ENCODE results near the gene CHD1L.
"Not testable (repeated sequence)": the region's sequence is repeated elsewhere in the genome, so short reads cannot be mapped to it uniquely, and the experiment has no call there.

The CHD1L gene

DNA sequence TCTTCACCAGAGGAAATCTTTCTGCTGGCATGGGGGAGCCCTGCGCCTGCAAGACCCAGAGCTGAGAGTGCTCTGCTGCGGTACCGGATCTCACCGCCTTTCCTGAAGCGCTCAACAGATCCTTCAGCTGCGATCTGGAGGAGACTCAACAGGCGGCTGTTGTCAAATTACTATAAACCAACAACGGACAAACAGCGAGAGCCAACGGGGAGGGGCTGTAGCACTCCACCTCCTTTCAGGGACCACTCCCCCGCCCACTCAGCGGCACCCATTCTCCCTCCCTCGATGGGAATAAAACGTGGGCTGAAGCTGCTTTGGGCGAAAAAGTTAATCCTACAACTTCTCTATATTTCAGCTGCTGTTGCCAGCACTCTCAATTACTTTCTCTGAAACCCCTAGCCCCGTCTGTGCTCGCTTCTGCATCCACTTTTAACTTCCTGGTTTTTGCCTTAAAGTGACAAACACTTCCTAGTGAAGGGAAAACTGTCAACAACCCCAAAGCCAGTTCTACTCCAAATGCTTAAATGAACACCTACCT is 17.2 kb upstream of the CHD1L start, which contains the start of gene FMO5:
FMO5 (minus strand) TSS at position 147 of the 538 bp plus-strand sequence. CDS start 310 bp downstream, outside the sequence.
- peak within 1 kb of the TSS; percentile 63 for H3K4me3 ChIP-seq (ENCODE audit: low read depth, low read length)
- TF ChIP-seq, protein P1, sequence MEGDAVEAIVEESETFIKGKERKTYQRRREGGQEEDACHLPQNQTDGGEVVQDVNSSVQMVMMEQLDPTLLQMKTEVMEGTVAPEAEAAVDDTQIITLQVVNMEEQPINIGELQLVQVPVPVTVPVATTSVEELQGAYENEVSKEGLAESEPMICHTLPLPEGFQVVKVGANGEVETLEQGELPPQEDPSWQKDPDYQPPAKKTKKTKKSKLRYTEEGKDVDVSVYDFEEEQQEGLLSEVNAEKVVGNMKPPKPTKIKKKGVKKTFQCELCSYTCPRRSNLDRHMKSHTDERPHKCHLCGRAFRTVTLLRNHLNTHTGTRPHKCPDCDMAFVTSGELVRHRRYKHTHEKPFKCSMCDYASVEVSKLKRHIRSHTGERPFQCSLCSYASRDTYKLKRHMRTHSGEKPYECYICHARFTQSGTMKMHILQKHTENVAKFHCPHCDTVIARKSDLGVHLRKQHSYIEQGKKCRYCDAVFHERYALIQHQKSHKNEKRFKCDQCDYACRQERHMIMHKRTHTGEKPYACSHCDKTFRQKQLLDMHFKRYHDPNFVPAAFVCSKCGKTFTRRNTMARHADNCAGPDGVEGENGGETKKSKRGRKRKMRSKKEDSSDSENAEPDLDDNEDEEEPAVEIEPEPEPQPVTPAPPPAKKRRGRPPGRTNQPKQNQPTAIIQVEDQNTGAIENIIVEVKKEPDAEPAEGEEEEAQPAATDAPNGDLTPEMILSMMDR (IDR thresholded peaks at IDR 0.05; ENCODE audit: borderline replicate concordance, insufficient read depth, low read depth, low read length) = peak; percentile 31; the same call in 1 of the 2 replicates

- not testable (repeated sequence) for H3K4me3 ChIP-seq (ENCODE audit: low read depth, low read length)
These were observed 11.5 kb upstream of the CHD1L start for GRCh38 chr1:147231032-147231431.

DNA sequence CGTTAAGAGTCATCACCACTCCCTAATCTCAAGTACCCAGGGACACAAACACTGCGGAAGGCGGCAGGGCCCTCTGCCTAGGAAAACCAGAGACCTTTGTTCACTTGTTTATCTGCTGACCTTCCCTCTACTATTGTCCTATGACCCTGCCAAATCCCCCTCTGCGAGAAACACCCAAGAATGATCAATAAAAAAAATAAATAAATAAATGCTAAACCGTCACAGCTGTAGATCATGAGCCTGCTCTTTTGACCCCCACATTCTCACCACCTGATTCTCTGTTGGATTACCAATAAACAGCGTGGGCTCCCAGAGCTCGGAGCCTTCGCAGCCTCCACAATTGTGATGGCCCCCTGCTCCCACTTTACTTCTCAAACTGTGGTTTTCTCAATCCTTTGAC is 8.6 kb upstream of the CHD1L start:
- not testable (repeated sequence) for H3K4me3 ChIP-seq (ENCODE audit: low read depth, low read length)

GRCh38 chr1:147235822-147236221 is 6.7 kb upstream of the CHD1L start:
- no peak overlapping the region for H3K4me3 ChIP-seq (ENCODE audit: low read depth, low read length)
- TF ChIP-seq, protein P1 (IDR thresholded peaks at IDR 0.05; ENCODE audit: borderline replicate concordance, insufficient read depth, low read depth, low read length) = no peak

- no peak overlapping the region for H3K4me3 ChIP-seq (ENCODE audit: low read depth, low read length)
- TF ChIP-seq, protein P1 (IDR thresholded peaks at IDR 0.05; ENCODE audit: borderline replicate concordance, insufficient read depth, low read depth, low read length) = no peak
These were observed 6.0 kb upstream of the CHD1L start for GRCh38 chr1:147236448-147236847.

DNA sequence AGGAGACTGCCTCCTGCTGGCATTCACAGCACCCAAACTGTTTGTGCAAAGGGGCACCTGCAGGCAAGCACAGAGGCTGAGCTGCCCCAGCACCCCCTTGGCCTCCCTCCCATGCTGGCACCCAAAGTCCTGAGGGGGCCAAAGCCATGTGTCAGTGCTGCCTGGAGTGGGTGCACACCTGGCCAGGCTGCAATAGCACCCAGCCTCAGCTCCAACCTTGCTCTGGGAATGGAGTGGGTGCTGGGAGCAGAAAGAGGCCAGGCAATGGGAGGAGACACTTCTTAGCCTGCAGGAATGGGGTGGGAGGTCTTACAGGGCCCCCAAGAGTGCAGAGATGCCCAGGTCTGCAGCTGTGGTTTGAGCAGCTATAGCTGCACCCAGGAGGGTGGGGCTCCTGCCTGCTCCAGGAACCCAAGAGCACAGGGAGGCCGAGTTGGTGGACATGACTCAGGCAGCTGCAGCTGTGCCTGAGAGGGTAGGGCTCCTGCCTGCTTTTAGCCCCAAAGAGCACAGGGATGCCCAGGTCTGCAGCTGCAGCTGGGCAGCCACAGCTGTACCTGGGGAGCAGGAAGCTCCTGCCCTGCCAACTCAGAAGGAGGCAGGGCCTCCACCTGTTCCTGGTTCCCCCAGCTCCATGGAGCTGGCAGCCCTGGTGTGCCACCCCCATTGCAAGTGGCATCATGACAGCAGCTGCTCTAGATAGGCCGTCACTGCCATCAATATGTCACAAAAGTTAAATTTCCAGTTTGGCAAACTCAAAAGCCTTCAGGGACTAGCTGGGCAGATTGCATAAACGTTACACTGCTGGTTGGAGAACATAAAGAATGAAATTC is 5.3 kb upstream of the CHD1L start:
- TF ChIP-seq, protein P1 (IDR thresholded peaks at IDR 0.05; ENCODE audit: borderline replicate concordance, insufficient read depth, low read depth, low read length) = no peak
- no peak overlapping the region for H3K4me3 ChIP-seq (ENCODE audit: low read depth, low read length)

DNA sequence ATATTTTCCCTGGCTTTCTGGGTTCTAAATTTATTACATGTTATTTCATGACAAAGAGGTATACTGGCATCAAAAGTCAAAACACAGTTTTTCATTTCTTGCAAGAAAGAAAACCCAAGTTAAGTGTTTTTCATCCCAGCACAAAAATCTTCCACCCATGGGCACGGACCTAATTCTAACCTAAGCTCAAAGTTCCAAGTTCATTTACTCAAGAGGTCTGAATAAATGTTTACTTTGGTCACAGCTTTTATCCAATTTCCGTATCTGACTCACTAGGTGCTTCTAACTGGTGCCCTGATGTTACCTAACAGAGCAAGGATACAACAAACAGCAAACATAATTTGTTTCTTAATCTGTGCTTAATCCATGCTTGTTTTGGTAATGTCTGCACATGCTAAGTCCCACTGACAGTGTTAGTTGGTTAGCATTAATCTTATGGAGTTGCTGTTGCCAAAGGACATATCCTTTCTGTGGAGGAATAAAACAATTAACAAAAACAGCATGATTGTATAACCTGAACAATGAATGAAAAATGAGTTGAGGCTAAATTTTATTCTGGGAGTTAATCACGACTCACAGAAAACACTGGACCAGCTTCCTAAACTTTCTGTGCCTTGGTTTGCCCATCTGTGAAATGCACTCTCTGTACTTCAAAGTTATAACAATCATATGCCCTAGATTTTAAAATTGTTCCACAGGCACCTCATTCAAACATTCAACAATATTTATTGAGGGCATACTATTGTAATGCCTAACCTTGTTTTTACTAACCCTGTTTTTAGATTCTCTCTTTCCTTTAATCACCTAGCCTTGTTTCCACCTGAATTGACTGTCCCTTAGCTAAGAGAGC is 4.2 kb upstream of the CHD1L start:
- TF ChIP-seq, protein P1 (IDR thresholded peaks at IDR 0.05; ENCODE audit: borderline replicate concordance, insufficient read depth, low read depth, low read length) = no peak
- no peak overlapping the region for H3K4me3 ChIP-seq (ENCODE audit: low read depth, low read length)

Data from GM12875 (cell line).